B cell (primary cell): ENCODE data around the gene C19orf33. TPM values are rescaled to one million over a fixed set of nuclear protein-coding genes. Genes with fewer than 3 reads are reported as not detected.

ENCODE experiments used
- ATAC-seq: fragments of 200-7000 bp; cut with Tn5 transposase; one replicate; pipeline ENCODE4 v1.10.0; 2021; ENCODE audit warnings: low read depth, mild to moderate bottlenecking, moderate number of reproducible peaks, moderate library complexity
- CTCF ChIA-PET: fragments of 350-600 bp; sonication (Branson Sonifier 250); formaldehyde crosslinking; loops from one replicate; lab custom pipeline; 2021; ENCODE audit warnings: antibody characterized with exemption, inconsistent platforms; lab: Charles Lee
- POLR2A ChIA-PET: fragments of 350-600 bp; sonication (Branson Sonifier 250); formaldehyde crosslinking; loops from one replicate; lab custom pipeline; 2021; ENCODE audit warnings: antibody characterized with exemption; lab: Charles Lee
- DNase-seq: peaks from one replicate; pipeline ENCODE4 v3.0.0; 2013
- H2AFZ ChIP-seq: 2 replicates; pipeline ENCODE4 v1.6.1; 2012; ENCODE audit warnings: mild to moderate bottlenecking, low read depth, low read length; ENCODE audit not compliant: insufficient read depth, poor library complexity, severe bottlenecking
- H3K27ac ChIP-seq, 2 donors: 1 replicate in 1 of 2; 2 replicates in 1 of 2; pipeline ENCODE4 v1.5.1; 2012 to 2013; ENCODE audit warnings: low read length in 2 of 2, mild to moderate bottlenecking in 2 of 2, moderate library complexity in 1 of 2
- H3K27me3 ChIP-seq, 4 experiments: fragments of 200-600 bp in 1 of 4; sonication (generic) in 1 of 4; replicated peaks in 1 of 4; 1 replicate in 2 of 4; 2 replicates in 2 of 4; pipeline versions ENCODE4 v1.6.1 to v1.7.0; 2013 to 2016; ENCODE audit warnings: low read length in 3 of 4, mild to moderate bottlenecking in 2 of 4, mixed read lengths in 1 of 4, moderate library complexity in 1 of 4; ENCODE audit not compliant: insufficient read depth in 4 of 4, control insufficient read depth in 3 of 4; ENCODE audit errors: control extremely low read depth in 1 of 4
- H3K36me3 ChIP-seq, 2 experiments: replicated peaks in 1 of 2; 1 replicate in 1 of 2; 2 replicates in 1 of 2; pipeline versions ENCODE4 v1.6.1 to v1.7.1; 2013; ENCODE audit warnings: low read length in 1 of 2; ENCODE audit not compliant: insufficient read depth in 2 of 2, control insufficient read depth in 1 of 2; ENCODE audit errors: control extremely low read depth in 1 of 2, extremely low read depth in 1 of 2
- H3K4me1 ChIP-seq, 2 donors: fragments of 200-600 bp in 1 of 2; sonication (generic) in 1 of 2; 1 replicate in 1 of 2; 2 replicates in 1 of 2; pipeline versions ENCODE4 v1.5.1 to v1.6.1; 2013 to 2017; ENCODE audit warnings: low read length in 2 of 2; ENCODE audit not compliant: control insufficient read depth in 2 of 2, insufficient read depth in 2 of 2
- H3K4me2 ChIP-seq: replicated peaks from 2 replicates; pipeline ENCODE3; 2012; ENCODE audit warnings: mild to moderate bottlenecking, low read depth, low read length; ENCODE audit not compliant: poor library complexity, severe bottlenecking
- H3K4me3 ChIP-seq, 5 experiments: fragments of 200-600 bp in 1 of 5; sonication (generic) in 1 of 5; 1 replicate in 3 of 5; 2 replicates in 2 of 5; pipeline versions ENCODE4 v1.5.1 to v1.7.0; 2011 to 2016; ENCODE audit warnings: low read length in 4 of 5, mild to moderate bottlenecking in 4 of 5, low read depth in 2 of 5, control low read depth in 1 of 5, moderate library complexity in 1 of 5; ENCODE audit not compliant: insufficient read depth in 1 of 5; ENCODE audit errors: control extremely low read depth in 1 of 5, extremely low read depth in 1 of 5
- H3K79me2 ChIP-seq: fragments of 200-600 bp; sonication (generic); one replicate; pipeline ENCODE4 v1.6.0; 2016; ENCODE audit warnings: low read length; ENCODE audit not compliant: control insufficient read depth, insufficient read depth
- H3K9ac ChIP-seq: fragments of 200-600 bp; sonication (generic); 2 replicates; pipeline ENCODE4 v1.6.1; 2017; ENCODE audit warnings: mild to moderate bottlenecking, low read length, moderate library complexity
- H3K9me3 ChIP-seq, 3 donors: one replicate each; pipeline versions ENCODE4 v1.6.1 to v1.7.1; 2013; ENCODE audit warnings: low read length in 2 of 3; ENCODE audit not compliant: control insufficient read depth in 2 of 3, insufficient read depth in 1 of 3; ENCODE audit errors: control extremely low read depth in 1 of 3
- H4K20me1 ChIP-seq: 2 replicates; pipeline ENCODE4 v1.6.0; 2012; ENCODE audit warnings: mild to moderate bottlenecking, low read length; ENCODE audit not compliant: insufficient read depth, control insufficient read depth, poor library complexity, severe bottlenecking
- H3K27ac Mint-ChIP-seq: one replicate; pipeline ENCODE4 v1.8.0; 2021; ENCODE audit warnings: mixed read lengths
- H3K27me3 Mint-ChIP-seq: one replicate; pipeline ENCODE4 v1.8.0; 2021; ENCODE audit warnings: mixed read lengths
- H3K4me1 Mint-ChIP-seq: one replicate; pipeline ENCODE4 v1.8.0; 2021; ENCODE audit warnings: mixed read lengths
- H3K4me3 Mint-ChIP-seq: one replicate; pipeline ENCODE4 v1.8.0; 2021; ENCODE audit warnings: mixed read lengths
- H3K9me3 Mint-ChIP-seq: one replicate; pipeline ENCODE4 v1.8.0; 2022; ENCODE audit warnings: mixed read lengths; ENCODE audit not compliant: insufficient read depth
- EZH2 ChIP-seq: IDR thresholded peaks from 2 replicates; pipeline ENCODE4 v1.6.1; 2012; ENCODE audit warnings: borderline replicate concordance, low read depth, mild to moderate bottlenecking, moderate library complexity, low read length; ENCODE audit not compliant: insufficient read depth, poor library complexity, severe bottlenecking
- WGBS: methylation state at CpG from one replicate; pipeline ENCODE4 v1.1.5; 2013; ENCODE audit warnings: missing lambda C conversion rate; ENCODE audit not compliant: insufficient coverage; 5-methylcytosine and 5-hydroxymethylcytosine counted together
- intact Hi-C: fragments of 100-400 bp; cut with micrococcal nuclease; formaldehyde crosslinking; loops from one replicate; pipeline ENCODE4 v1.10.0; 2022
- polyA plus RNA-seq: library from polyadenylated mRNA; depleted of rRNA; stranded (reverse); fragments of >200 nt; gene quantifications from 2 replicates; pipeline ENCODE4 v1.2.3, GENCODE V29; 2012
- total RNA-seq, 2 donors: library from RNA; stranded (reverse); fragments of 120-200 nt in 1 of 2; gene quantifications; 1 replicate in 1 of 2; 2 replicates in 1 of 2; pipeline versions ENCODE4 v1.2.3 to v1.2.4, GENCODE V29; 2013 to 2022
- TF ChIP-seq, protein P1 (sequence below): fragments of 200-600 bp; IDR thresholded peaks from one replicate; pipeline ENCODE4 v1.8.0; 2022; ENCODE audit warnings: antibody characterized with exemption, mild to moderate bottlenecking

C19orf33 gene
- total and polyA plus RNA-seq, 2 donors (not counting 1 experiment from before 2014, with no cell fraction given): 1.2 TPM; not detected in 1

DNA sequence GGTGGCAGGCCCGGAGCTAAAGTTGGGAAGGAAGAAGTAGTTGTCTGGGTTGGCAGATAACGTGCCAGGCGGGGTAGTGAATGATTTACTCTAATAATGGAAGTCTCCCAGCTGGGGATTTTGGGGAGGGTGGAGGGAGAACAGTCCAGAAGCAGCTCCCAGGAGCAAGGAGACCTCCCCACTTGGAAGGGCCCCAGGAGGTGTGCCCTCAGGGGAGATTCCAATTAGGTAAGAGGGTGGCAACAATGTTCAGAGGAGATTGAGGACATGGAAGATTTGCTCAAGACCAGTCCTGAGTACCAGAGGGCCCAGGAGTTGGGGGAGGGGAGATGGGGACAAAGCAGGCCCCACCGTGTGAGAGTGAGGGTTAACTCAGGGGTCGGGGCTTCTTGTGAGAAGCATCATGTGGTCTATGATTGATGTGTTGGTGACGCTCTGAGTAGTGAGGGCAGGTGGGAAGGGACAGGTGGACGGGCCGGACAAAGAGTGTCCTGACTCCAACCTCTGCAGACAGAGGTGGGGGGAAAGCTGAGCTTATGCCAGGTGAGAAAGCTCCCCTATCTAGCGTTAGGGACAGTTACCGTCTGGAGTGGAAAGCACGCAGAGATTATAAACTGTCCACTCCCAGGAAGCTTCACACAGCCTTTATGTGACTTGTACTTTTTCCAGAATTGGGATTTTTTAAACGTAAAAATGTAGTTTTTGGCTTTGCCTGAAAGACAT, 36.1 kb upstream of the C19orf33 start:
- Histone ChIP-seq H2AFZ (no peak overlapping the region), H3K9ac (no peak overlapping the region), H3K4me1 (peaks cover 20 to 24% of the 10 kb centered on the region in 2 donors), H3K9me3 (no peaks in the 10 kb centered on the region), H3K4me2 (no peak overlapping the region), H3K27me3 (no peaks in the 10 kb centered on the region), H3K36me3 (no peaks in the 10 kb centered on the region), H3K27ac (peak overlapping the region in 1 of 2 donors; percentile 30), H3K79me2 (peaks cover 62% of the 10 kb centered on the region), H3K4me3 (no peak overlapping the region), H4K20me1 (peaks cover 12% of the 10 kb centered on the region)
- H3K9me3 Mint-ChIP-seq: no peaks in the 10 kb centered on the region
- no peak overlapping the region for H3K4me3 Mint-ChIP-seq
- intact Hi-C loops: no loop called here
- 76% methylated on average over 8 of the region's 12 CpGs for WGBS
- DNase-seq (no peak), ATAC-seq (no peak)
- no peak for TF ChIP-seq EZH2
- TF ChIP-seq, protein P1, sequence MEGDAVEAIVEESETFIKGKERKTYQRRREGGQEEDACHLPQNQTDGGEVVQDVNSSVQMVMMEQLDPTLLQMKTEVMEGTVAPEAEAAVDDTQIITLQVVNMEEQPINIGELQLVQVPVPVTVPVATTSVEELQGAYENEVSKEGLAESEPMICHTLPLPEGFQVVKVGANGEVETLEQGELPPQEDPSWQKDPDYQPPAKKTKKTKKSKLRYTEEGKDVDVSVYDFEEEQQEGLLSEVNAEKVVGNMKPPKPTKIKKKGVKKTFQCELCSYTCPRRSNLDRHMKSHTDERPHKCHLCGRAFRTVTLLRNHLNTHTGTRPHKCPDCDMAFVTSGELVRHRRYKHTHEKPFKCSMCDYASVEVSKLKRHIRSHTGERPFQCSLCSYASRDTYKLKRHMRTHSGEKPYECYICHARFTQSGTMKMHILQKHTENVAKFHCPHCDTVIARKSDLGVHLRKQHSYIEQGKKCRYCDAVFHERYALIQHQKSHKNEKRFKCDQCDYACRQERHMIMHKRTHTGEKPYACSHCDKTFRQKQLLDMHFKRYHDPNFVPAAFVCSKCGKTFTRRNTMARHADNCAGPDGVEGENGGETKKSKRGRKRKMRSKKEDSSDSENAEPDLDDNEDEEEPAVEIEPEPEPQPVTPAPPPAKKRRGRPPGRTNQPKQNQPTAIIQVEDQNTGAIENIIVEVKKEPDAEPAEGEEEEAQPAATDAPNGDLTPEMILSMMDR: no peak
- H3K4me1 Mint-ChIP-seq: peaks cover 41% of the 10 kb centered on the region
- CTCF ChIA-PET: interaction anchor here (0.7 to 1.0 kb wide), 2 partner anchors 9 to 370 kb away, joined by 3 read pairs; no protein-coding TSS in a partner anchor
- no peaks in the 10 kb centered on the region for H3K27me3 Mint-ChIP-seq
- POLR2A ChIA-PET: interaction anchor here (0.7 kb wide), 1 partner anchor 147 kb away, joined by 3 read pairs; no protein-coding TSS in a partner anchor
- H3K27ac Mint-ChIP-seq: peak overlapping the region; percentile 20

DNA sequence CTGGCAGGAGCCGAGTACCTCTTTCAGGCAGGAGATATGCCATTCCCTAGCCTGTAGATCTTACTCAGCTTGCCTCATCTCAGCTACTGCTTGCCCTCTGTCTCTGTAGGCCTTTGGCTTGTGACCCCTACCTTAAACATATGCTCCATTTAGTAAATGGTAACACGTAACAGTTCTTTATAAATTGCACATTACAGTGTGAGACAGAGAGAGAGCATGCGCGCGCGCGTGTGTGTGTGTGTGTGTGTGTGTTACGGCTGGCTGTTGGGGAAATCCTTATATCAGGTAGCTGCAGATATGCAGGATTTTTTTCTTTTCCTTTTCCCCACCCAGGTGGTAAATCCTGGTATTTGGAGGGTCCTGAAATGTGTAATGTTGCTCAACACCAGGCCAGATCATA, 35.5 kb upstream of the C19orf33 start:
- no peak overlapping the region for H2AFZ ChIP-seq
- intact Hi-C loops: no loop called here
- Mint-ChIP-seq H3K27me3 (no peaks in the 10 kb centered on the region), H3K27ac (peak overlapping the region; percentile 53), H3K4me1 (peaks cover 39% of the 10 kb centered on the region), H3K9me3 (no peaks in the 10 kb centered on the region), H3K4me3 (no peak overlapping the region)
- H3K4me2 ChIP-seq: no peak overlapping the region
- POLR2A ChIA-PET: interaction anchor here (0.7 kb wide), 1 partner anchor 148 kb away, joined by 3 read pairs; no protein-coding TSS in a partner anchor
- H3K27me3 ChIP-seq: no peaks in the 10 kb centered on the region
- WGBS: 100% methylated on average over 1 of the region's 8 CpGs
- no peaks in the 10 kb centered on the region for H3K36me3 ChIP-seq
- H3K9ac ChIP-seq: no peak overlapping the region
- no peak for ATAC-seq
- TF ChIP-seq EZH2: no peak
- TF ChIP-seq, protein P1: no peak
- H3K27ac ChIP-seq: no peak overlapping the region
- CTCF ChIA-PET: interaction anchor here (0.5 to 0.7 kb wide), 2 partner anchors 9 to 87 kb away, joined by 3 to 4 read pairs; no protein-coding TSS in a partner anchor
- peak; percentile 37 for DNase-seq
- H3K4me1 ChIP-seq: peaks cover 14 to 18% of the 10 kb centered on the region in 2 donors
- peaks cover 61% of the 10 kb centered on the region for H3K79me2 ChIP-seq
- no peak overlapping the region for H3K4me3 ChIP-seq
- H3K9me3 ChIP-seq: no peaks in the 10 kb centered on the region
- H4K20me1 ChIP-seq: peaks cover 12% of the 10 kb centered on the region
